ENCODE results near the gene HPCAL1. TPM values are rescaled to one million over a fixed set of nuclear protein-coding genes. Genes with fewer than 3 reads are reported as not detected.

Gene HPCAL1
- total and polyA plus RNA-seq, 10 of the 15 experiments (the other 5 are each of a cell fraction or from before 2014, with no cell fraction given), result 0.40 to 12.8 (median 7.9) TPM

- no peak overlapping the region for H3K27ac ChIP-seq (ENCODE audit: control insufficient read depth, insufficient read depth)
- BruUV-seq (replicated peaks), result no TSS peak
- ChIA-PET SMC1A (ENCODE audit: uncharacterized antibody, unreplicated experiment) (interaction anchor here (4.8 to 7.6 kb wide), 3 partner anchors 25 to 76 kb away, joined by 69 to 112 read pairs (median 76); partner anchors contain the start of gene ODC1), RAD21 (ENCODE audit: unreplicated experiment) (interaction anchor here (1.0 to 5.7 kb wide), 4 partner anchors 26 to 277 kb away, joined by 3 to 181 read pairs (median 66); partner anchors contain the start of gene RRM2), POLR2A (interaction anchor here (5.1 kb wide), 1 partner anchor 41 kb away, joined by 60 read pairs; the partner anchor contains the start of gene ODC1), CTCF (interaction anchor here (1.3 to 4.5 kb wide), 3 partner anchors 24 to 265 kb away, joined by 4 to 63 read pairs (median 5); no protein-coding TSS in a partner anchor)
- no peak overlapping the region for H3K4me2 ChIP-seq (ENCODE audit: control insufficient read depth, insufficient read depth)
- in situ Hi-C loops (cut with MboI) (no loop called here), intact Hi-C loops (cut with micrococcal nuclease; ENCODE audit: unreplicated experiment) (no loop called here)
- peaks cover 35% of the 10 kb centered on the region for H3K4me1 ChIP-seq (ENCODE audit: control insufficient read depth, insufficient read depth, low read length)
- DNase-seq (ENCODE audit: low read depth, low spot score) (no peak), FAIRE-seq (no peak), ATAC-seq (no peak)
- no peaks in the 10 kb centered on the region; a peak in 1 of 4 replicates for H3K36me3 ChIP-seq (ENCODE audit: control insufficient read depth in 2 of 2, insufficient read depth in 2 of 2, low read length in 1 of 2)
- no peak overlapping the region for H3K4me3 ChIP-seq
- H3K9ac ChIP-seq (ENCODE audit: control insufficient read depth, insufficient read depth, low read length), result no peak overlapping the region
- H3K9me3 ChIP-seq (replicated peaks; ENCODE audit: control insufficient read depth, insufficient read depth, low read length), result no peaks in the 10 kb centered on the region
- H4K20me1 ChIP-seq (ENCODE audit: control insufficient read depth, insufficient read depth), result no peaks in the 10 kb centered on the region
- no peaks in the 10 kb centered on the region for H3K79me2 ChIP-seq (ENCODE audit: control insufficient read depth, insufficient read depth, low read length)
- no peaks in the 10 kb centered on the region for H3K27me3 ChIP-seq (replicated peaks in 1 of 2; ENCODE audit: control insufficient read depth in 2 of 2, insufficient read depth in 2 of 2, low read length in 1 of 2)
- H2AFZ ChIP-seq (ENCODE audit: control insufficient read depth, low read depth, low read length), result no peak overlapping the region
- 79% methylated on average over 10 of the region's 10 CpGs for WGBS (ENCODE audit: insufficient coverage, insufficient replicate concordance, low lambda C conversion rate, missing lambda C conversion rate)
- TF ChIP-seq EED (IDR thresholded peaks at IDR 0.05; ENCODE audit: low read depth) (no peak), ZZZ3 (IDR thresholded peaks at IDR 0.05; ENCODE audit: control insufficient read depth, insufficient read length, low read depth) (no peak), POLR2AphosphoS5 (IDR thresholded peaks at IDR 0.05; ENCODE audit: low read length) (no peak), GABPA (IDR thresholded peaks at IDR 0.05; ENCODE audit: low read depth) (no peak)
Measured at GRCh38 chr2:10406016-10406415, 103.3 kb downstream of the HPCAL1 start.

GRCh38 chr2:10406491-10407188, 103.9 kb downstream of the HPCAL1 start:
- WGBS (ENCODE audit: insufficient coverage, insufficient replicate concordance, low lambda C conversion rate, missing lambda C conversion rate), result 83% methylated on average over 18 of the region's 18 CpGs
- FAIRE-seq (no peak), DNase-seq (ENCODE audit: low read depth, low spot score) (no peak), ATAC-seq (no peak)
- Histone ChIP-seq H3K36me3 (ENCODE audit: control insufficient read depth in 2 of 2, insufficient read depth in 2 of 2, low read length in 1 of 2) (no peaks in the 10 kb centered on the region; a peak in 1 of 4 replicates), H2AFZ (ENCODE audit: control insufficient read depth, low read depth, low read length) (no peak overlapping the region), H3K4me1 (ENCODE audit: control insufficient read depth, insufficient read depth, low read length) (peaks cover 38% of the 10 kb centered on the region), H3K9me3 (replicated peaks; ENCODE audit: control insufficient read depth, insufficient read depth, low read length) (no peaks in the 10 kb centered on the region), H3K27ac (ENCODE audit: control insufficient read depth, insufficient read depth) (no peak overlapping the region), H3K27me3 (replicated peaks in 1 of 2; ENCODE audit: control insufficient read depth in 2 of 2, insufficient read depth in 2 of 2, low read length in 1 of 2) (no peaks in the 10 kb centered on the region), H3K9ac (ENCODE audit: control insufficient read depth, insufficient read depth, low read length) (no peak overlapping the region), H4K20me1 (ENCODE audit: control insufficient read depth, insufficient read depth) (no peaks in the 10 kb centered on the region), H3K4me2 (ENCODE audit: control insufficient read depth, insufficient read depth) (no peak overlapping the region), H3K4me3 (no peak overlapping the region), H3K79me2 (ENCODE audit: control insufficient read depth, insufficient read depth, low read length) (no peaks in the 10 kb centered on the region)
- in situ Hi-C loops (cut with MboI) (no loop called here), intact Hi-C loops (cut with micrococcal nuclease; ENCODE audit: unreplicated experiment) (no loop called here)
- no peak for TF ChIP-seq TAF1 (IDR thresholded peaks at IDR 0.05; ENCODE audit: borderline replicate concordance, low read depth, low read length)
- TF ChIP-seq SREBF2 (IDR thresholded peaks at IDR 0.05; ENCODE audit: low read length), result no peak
- no peak for TF ChIP-seq KAT2A (conservative IDR thresholded peaks at IDR 0.05; ENCODE audit: control insufficient read depth, low read depth, low read length)
- TF ChIP-seq TARDBP (IDR thresholded peaks at IDR 0.05; ENCODE audit: borderline replicate concordance), result no peak
- TF ChIP-seq E2F4 (IDR thresholded peaks at IDR 0.05; ENCODE audit: low read depth, low read length), result no peak
- no peak for TF ChIP-seq HSF1 (IDR thresholded peaks at IDR 0.05; ENCODE audit: low read depth, low read length)
- no peak for TF ChIP-seq KLF5 (IDR thresholded peaks at IDR 0.05; ENCODE audit: partially characterized antibody)
- TF ChIP-seq CREM (IDR thresholded peaks at IDR 0.05; ENCODE audit: low read depth), result no peak
- SMC1A ChIA-PET (ENCODE audit: uncharacterized antibody, unreplicated experiment), result interaction anchor here (0.7 to 7.6 kb wide), 8 partner anchors 12 to 265 kb away, joined by 3 to 112 read pairs (median 58); partner anchors contain the start of genes HPCAL1 and ODC1
- CTCF ChIA-PET, result interaction anchor here (1.3 to 5.2 kb wide), 8 partner anchors 24 to 331 kb away, joined by 3 to 92 read pairs (median 46); partner anchors contain the start of gene ODC1
- RAD21 ChIA-PET (ENCODE audit: unreplicated experiment), result interaction anchor here (0.6 to 6.5 kb wide), 10 partner anchors 26 to 333 kb away, joined by 3 to 181 read pairs (median 96); partner anchors contain the start of genes HPCAL1, ODC1 and RRM2
- BruUV-seq (replicated peaks), result no TSS peak
- POLR2A ChIA-PET, result interaction anchor here (1.6 to 5.1 kb wide), 2 partner anchors 40 to 75 kb away, joined by 5 to 60 read pairs; partner anchors contain the start of gene ODC1
